DND-41 (cell line): ENCODE results near the gene VWC2.

Experiments
- ATAC-seq: fragments of 200-7000 bp; cut with Tn5 transposase; 3 replicates; pipeline ENCODE4 v1.9.1; 2021; ENCODE audit warnings: low read depth; ENCODE audit not compliant: insufficient read depth
- DNase-seq: peaks from one replicate; pipeline ENCODE4 v3.0.0-alpha.2; 2020
- H2AFZ ChIP-seq: 2 replicates; pipeline ENCODE4 v1.6.0; 2012; ENCODE audit warnings: low read depth, low read length
- H3K27ac ChIP-seq: 2 replicates; pipeline ENCODE4 v1.5.1; 2012; ENCODE audit warnings: low read length, inconsistent platforms
- H3K27me3 ChIP-seq: fragments of 200-600 bp; sonication (generic); 2 replicates; pipeline ENCODE4 v1.6.0; 2012; ENCODE audit warnings: low read length, mild to moderate bottlenecking, inconsistent platforms; ENCODE audit not compliant: insufficient read depth, poor library complexity
- H3K36me3 ChIP-seq: 2 replicates; pipeline ENCODE4 v1.5.1; 2012; ENCODE audit warnings: low read length, inconsistent platforms; ENCODE audit not compliant: insufficient read depth
- H3K4me1 ChIP-seq: 2 replicates; pipeline ENCODE4 v1.5.1; 2012; ENCODE audit warnings: mild to moderate bottlenecking, low read length; ENCODE audit not compliant: insufficient read depth
- H3K4me2 ChIP-seq: 2 replicates; pipeline ENCODE4 v1.6.0; 2012; ENCODE audit warnings: mild to moderate bottlenecking, moderate library complexity, low read length, inconsistent platforms; ENCODE audit not compliant: insufficient read depth
- H3K4me3 ChIP-seq, 2 experiments: fragments of 200-600 bp in 1 of 2; shearing (Covaris generic) in 1 of 2; 2 replicates each; pipeline ENCODE4 v1.5.1; 2012 to 2016; ENCODE audit warnings: inconsistent platforms in 2 of 2, low read length in 2 of 2, mild to moderate bottlenecking in 2 of 2, low read depth in 1 of 2, moderate library complexity in 1 of 2
- H3K79me2 ChIP-seq: 2 replicates; pipeline ENCODE4 v1.6.0; 2012; ENCODE audit warnings: low read length, inconsistent platforms; ENCODE audit not compliant: insufficient read depth
- H3K9ac ChIP-seq: 2 replicates; pipeline ENCODE4 v1.6.0; 2012; ENCODE audit warnings: low read depth, mild to moderate bottlenecking, inconsistent platforms, low read length, moderate library complexity
- H3K9me3 ChIP-seq: 2 replicates; pipeline ENCODE4 v1.5.1; 2012; ENCODE audit warnings: low read length, moderate library complexity, mild to moderate bottlenecking, inconsistent platforms; ENCODE audit not compliant: insufficient read depth, severe bottlenecking
- H4K20me1 ChIP-seq: 2 replicates; pipeline ENCODE4 v1.6.0; 2012; ENCODE audit warnings: low read length; ENCODE audit not compliant: insufficient read depth
- CTCF ChIP-seq: IDR thresholded peaks from 2 replicates; pipeline ENCODE4 v1.5.1; 2012; ENCODE audit warnings: borderline replicate concordance, low read length, moderate library complexity, mild to moderate bottlenecking; ENCODE audit not compliant: poor library complexity, severe bottlenecking; ENCODE audit errors: extremely low read depth
- EZH2 ChIP-seq: IDR thresholded peaks from 3 replicates; pipeline ENCODE4 v1.6.1; 2012; ENCODE audit warnings: borderline replicate concordance, low read depth, mild to moderate bottlenecking, moderate library complexity, low read length, inconsistent platforms; ENCODE audit not compliant: severe bottlenecking

Gene VWC2

GRCh38 chr7:49778731-49779270, 5.4 kb downstream of the VWC2 start:
- H3K4me3 ChIP-seq = no peak overlapping the region
- TF ChIP-seq EZH2 = no peak
- no peak for TF ChIP-seq CTCF

GRCh38 chr7:49780953-49781352, 7.5 kb downstream of the VWC2 start:
- Histone ChIP-seq H3K9ac (no peak overlapping the region), H2AFZ (no peak overlapping the region), H3K79me2 (no peaks in the 10 kb centered on the region), H3K27me3 (peaks cover 7% of the 10 kb centered on the region), H3K27ac (no peak overlapping the region), H4K20me1 (no peaks in the 10 kb centered on the region), H3K4me3 (no peak overlapping the region), H3K4me1 (no peaks in the 10 kb centered on the region), H3K4me2 (no peak overlapping the region), H3K9me3 (no peaks in the 10 kb centered on the region), H3K36me3 (no peaks in the 10 kb centered on the region)
- ATAC-seq (no peak), DNase-seq (no peak)
- no peak for TF ChIP-seq CTCF
- no peak for TF ChIP-seq EZH2

More at GRCh38 chr7:49778731-49779270, 5.4 kb downstream of the VWC2 start:
- peaks cover 4% of the 10 kb centered on the region for H3K27me3 ChIP-seq
- no peaks in the 10 kb centered on the region for H4K20me1 ChIP-seq
- no peak overlapping the region for H3K4me2 ChIP-seq
- H3K36me3 ChIP-seq = no peaks in the 10 kb centered on the region
- no peak overlapping the region for H3K27ac ChIP-seq
- no peak overlapping the region for H3K9ac ChIP-seq
- ATAC-seq (no peak), DNase-seq (no peak)
- no peaks in the 10 kb centered on the region for H3K79me2 ChIP-seq
- H3K4me1 ChIP-seq = no peaks in the 10 kb centered on the region
- H3K9me3 ChIP-seq = no peaks in the 10 kb centered on the region
- H2AFZ ChIP-seq = no peak overlapping the region

- Histone ChIP-seq H4K20me1 (no peaks in the 10 kb centered on the region), H3K27me3 (peaks cover 7% of the 10 kb centered on the region), H3K36me3 (no peaks in the 10 kb centered on the region), H3K4me3 (no peak overlapping the region), H3K4me1 (no peaks in the 10 kb centered on the region), H3K9ac (no peak overlapping the region), H3K27ac (no peak overlapping the region), H3K4me2 (no peak overlapping the region), H3K79me2 (no peaks in the 10 kb centered on the region), H3K9me3 (no peaks in the 10 kb centered on the region), H2AFZ (no peak overlapping the region)
- ATAC-seq (no peak), DNase-seq (no peak)
- TF ChIP-seq CTCF (no peak), EZH2 (no peak)
Measured at GRCh38 chr7:49781996-49782395, 8.6 kb downstream of the VWC2 start.

- H3K4me1 ChIP-seq = no peaks in the 10 kb centered on the region
- ATAC-seq = no peak
- no peaks in the 10 kb centered on the region for H3K79me2 ChIP-seq
- TF ChIP-seq CTCF = no peak
- no peak for TF ChIP-seq EZH2
- DNase-seq = no peak
- H3K9ac ChIP-seq = no peak overlapping the region
- H3K4me2 ChIP-seq = no peak overlapping the region
- H3K36me3 ChIP-seq = no peaks in the 10 kb centered on the region
- H4K20me1 ChIP-seq = no peaks in the 10 kb centered on the region
- H3K4me3 ChIP-seq = no peak overlapping the region
- H2AFZ ChIP-seq = no peak overlapping the region
- H3K27me3 ChIP-seq = peaks cover 4% of the 10 kb centered on the region
- no peak overlapping the region for H3K27ac ChIP-seq
- no peaks in the 10 kb centered on the region for H3K9me3 ChIP-seq
Measured at GRCh38 chr7:49783446-49783845, 10.0 kb downstream of the VWC2 start.
